K562 (cell line): ENCODE measurements around the gene PADI1. TPM values are rescaled to one million over a fixed set of nuclear protein-coding genes. Genes with fewer than 3 reads are reported as not detected.
A peak's percentile ranks its signal among the peaks of the same experiment; 100 is the strongest.

Experiments
- ATAC-seq: fragments of 200-7000 bp; cut with Tn5 transposase; 3 replicates; pipeline ENCODE4 v1.9.1; 2020; ENCODE audit warnings: moderate library complexity
- BruUV-seq: library from RNA; stranded (reverse); fragments of 400-500 nt; replicated peaks from 2 replicates; lab custom pipeline; 2021; lab: Mats Ljungman, UMichigan
- CTCF ChIA-PET: fragments of 300-600 bp; formaldehyde crosslinking; extraction: SDS; loops from one replicate; lab custom pipeline; 2021; ENCODE audit warnings: low intra/inter-chr PET ratio; lab: Yijun Ruan, JAX
- POLR2A ChIA-PET: fragments of 300-600, 350-650 bp; sonication (Branson Sonifier 250); formaldehyde crosslinking; extraction: SDS; loops from one replicate; lab custom pipeline; 2021; ENCODE audit warnings: antibody characterized with exemption, inconsistent platforms; lab: Yijun Ruan, JAX
- DNase-seq, 4 experiments: peaks; one replicate each; pipeline versions ENCODE4 v3.0.0 to v3.0.0-alpha.2; 2011 to 2018; ENCODE audit warnings: low spot score in 3 of 4, mixed read lengths in 3 of 4; ENCODE audit errors: extremely low read depth in 1 of 4
- FAIRE-seq: peaks from 2 replicates; lab custom pipeline; 2011; peaks lifted over from hg19 to GRCh38; lab: Jason Lieb, UNC
- H2AFZ ChIP-seq: 2 replicates; pipeline ENCODE4 v1.6.0; 2011; ENCODE audit warnings: low read depth, low read length, control low read depth, inconsistent platforms
- H3K27ac ChIP-seq: fragments of 200-600 bp; 3 replicates; pipeline ENCODE4 v1.8.0; 2011; ENCODE audit warnings: low read depth, mild to moderate bottlenecking, control low read depth, inconsistent platforms, low read length, moderate library complexity, mixed read lengths; ENCODE audit errors: extremely low read depth
- H3K27me3 ChIP-seq, 2 experiments: fragments of 300-600 bp in 1 of 2; 2 replicates in 1 of 2; 3 replicates in 1 of 2; pipeline versions ENCODE4 v1.6.0 to v1.8.0; 2011; ENCODE audit warnings: inconsistent platforms in 2 of 2, low read length in 2 of 2, mild to moderate bottlenecking in 1 of 2, mixed read lengths in 1 of 2, moderate library complexity in 1 of 2; ENCODE audit not compliant: control insufficient read depth in 2 of 2, insufficient read depth in 2 of 2
- H3K36me3 ChIP-seq: fragments of 300-600 bp; 3 replicates; pipeline ENCODE4 v1.8.0; 2011; ENCODE audit warnings: mild to moderate bottlenecking, low read length, inconsistent platforms; ENCODE audit not compliant: control insufficient read depth, insufficient read depth
- H3K4me1 ChIP-seq, 2 experiments: fragments of 200-600 bp in 1 of 2; replicated peaks in 1 of 2; 2 replicates in 1 of 2; 3 replicates in 1 of 2; pipeline versions ENCODE4 v1.5.1 to v1.8.0; 2011; ENCODE audit warnings: inconsistent platforms in 2 of 2, low read length in 2 of 2, mild to moderate bottlenecking in 1 of 2, mixed read lengths in 1 of 2, moderate library complexity in 1 of 2; ENCODE audit not compliant: control insufficient read depth in 2 of 2, insufficient read depth in 2 of 2
- H3K4me2 ChIP-seq: 2 replicates; pipeline ENCODE4 v1.6.1; 2011; ENCODE audit warnings: low read length, control low read depth, inconsistent platforms, mixed read lengths; ENCODE audit not compliant: insufficient read depth
- H3K4me3 ChIP-seq: fragments of 200-600 bp; sonication (generic), shearing (Covaris generic); 2 replicates; pipeline ENCODE4 v1.5.1; 2016; ENCODE audit warnings: control low read depth, inconsistent platforms
- H3K79me2 ChIP-seq: fragments of 200-600 bp; 3 replicates; pipeline ENCODE4 v1.8.0; 2011; ENCODE audit warnings: low read length, inconsistent platforms; ENCODE audit not compliant: control insufficient read depth, insufficient read depth
- H3K9ac ChIP-seq, 2 experiments: 2 replicates each; pipeline versions ENCODE4 v1.6.0 to v1.6.1; 2011; ENCODE audit warnings: low read depth in 2 of 2, low read length in 2 of 2, control low read depth in 1 of 2, inconsistent platforms in 1 of 2, mild to moderate bottlenecking in 1 of 2, mixed read lengths in 1 of 2; ENCODE audit not compliant: insufficient read depth in 1 of 2
- H3K9me1 ChIP-seq: one replicate; pipeline ENCODE4 v1.6.0; 2011; ENCODE audit warnings: inconsistent platforms, mild to moderate bottlenecking, low read length, moderate library complexity; ENCODE audit not compliant: control insufficient read depth, insufficient read depth
- H3K9me3 ChIP-seq: replicated peaks from 2 replicates; pipeline ENCODE4 v1.5.1; 2011; ENCODE audit warnings: low read depth, low read length, inconsistent platforms; ENCODE audit not compliant: control insufficient read depth, insufficient read depth
- H4K20me1 ChIP-seq: replicated peaks from 2 replicates; pipeline ENCODE4 v1.6.1; 2011; ENCODE audit warnings: low read length, inconsistent platforms, mixed read lengths; ENCODE audit not compliant: control insufficient read depth, insufficient read depth
- BRF1 ChIP-seq: IDR thresholded peaks from 3 replicates; pipeline ENCODE4 v1.6.1; 2011; ENCODE audit warnings: borderline replicate concordance, mild to moderate bottlenecking; ENCODE audit not compliant: insufficient read length; ENCODE audit errors: extremely low read depth
- CXXC5 ChIP-seq: fragments of 250-450 bp; sonication (Bioruptor Pico); IDR thresholded peaks from 2 replicates; pipeline ENCODE4 v1.8.0; 2022; ENCODE audit warnings: inconsistent platforms, mild to moderate bottlenecking, moderate library complexity
- HMG20B ChIP-seq: fragments of 250-450 bp; sonication (Bioruptor Pico); IDR thresholded peaks from 2 replicates; pipeline ENCODE4 v1.5.0; 2021; ENCODE audit warnings: mild to moderate bottlenecking
- ILF3 ChIP-seq: fragments of 450-650 bp; IDR thresholded peaks from 2 replicates; pipeline ENCODE4 v1.6.1; 2018; ENCODE audit warnings: antibody characterized with exemption, mild to moderate bottlenecking, moderate library complexity, borderline replicate concordance
- KDM1A ChIP-seq, 2 experiments: fragments of 450-650 bp; IDR thresholded peaks; 2 replicates each; pipeline ENCODE4 v1.6.1; 2016; ENCODE audit warnings: mild to moderate bottlenecking in 2 of 2
- MAZ ChIP-seq, 2 experiments: fragments of 450-650 bp in 1 of 2; sonication (generic) in 1 of 2; formaldehyde crosslinking; IDR thresholded peaks in 1 of 2; conservative IDR thresholded peaks in 1 of 2; 2 replicates each; pipeline versions ENCODE4 v1.4.0 to v1.5.0; 2020; ENCODE audit warnings: mild to moderate bottlenecking in 1 of 2, missing genetic modification reagents in 1 of 2
- MEF2D ChIP-seq: conservative IDR thresholded peaks from 2 replicates; pipeline ENCODE4 v1.6.1; 2016; ENCODE audit warnings: low read depth, missing genetic modification characterization, missing compliant biosample characterization
- NCOA2 ChIP-seq, 2 experiments: fragments of 450-650 bp; IDR thresholded peaks; 2 replicates each; pipeline ENCODE4 v1.6.1; 2018; ENCODE audit warnings: mild to moderate bottlenecking in 2 of 2, moderate library complexity in 1 of 2; ENCODE audit not compliant: partially characterized antibody in 2 of 2
- NFIC ChIP-seq: fragments of 450-650 bp; IDR thresholded peaks from 2 replicates; pipeline ENCODE4 v1.6.1; 2017; ENCODE audit warnings: mild to moderate bottlenecking, inconsistent platforms
- TEAD2 ChIP-seq: fragments of 450-650 bp; IDR thresholded peaks from 2 replicates; pipeline ENCODE4 v1.6.1; 2016; ENCODE audit warnings: missing genetic modification characterization, control low read depth, missing compliant biosample characterization
- TOE1 ChIP-seq, 2 experiments: fragments of 450-650 bp in 1 of 2; sonication (generic) in 1 of 2; formaldehyde crosslinking in 1 of 2; IDR thresholded peaks; 2 replicates each; pipeline versions ENCODE4 v1.7.1 to v1.8.0; 2016 to 2022; ENCODE audit warnings: borderline replicate concordance in 2 of 2, mild to moderate bottlenecking in 2 of 2, antibody characterized with exemption in 1 of 2, inconsistent platforms in 1 of 2, low read depth in 1 of 2, missing genetic modification reagents in 1 of 2, moderate library complexity in 1 of 2
- ZNF175 ChIP-seq: fragments of 200-800 bp; sonication (Bioruptor generic); IDR thresholded peaks from 2 replicates; pipeline ENCODE4 v1.6.1; 2016; ENCODE audit warnings: low read depth, mild to moderate bottlenecking, missing genetic modification characterization, missing compliant biosample characterization
- ZNF764 ChIP-seq: fragments of 250-450 bp; sonication (Bioruptor Pico); IDR thresholded peaks from 2 replicates; pipeline ENCODE4 v1.4.0; 2020; ENCODE audit warnings: low read depth, mild to moderate bottlenecking, moderate library complexity
- WGBS: fragments of 100-300 bp; shearing (Covaris generic); methylation state at CpG from one replicate; pipeline ENCODE4 v1.1.6; 2016; ENCODE audit warnings: low coverage, mixed read lengths; ENCODE audit not compliant: insufficient coverage; ENCODE audit errors: missing lambda C conversion rate; 5-methylcytosine and 5-hydroxymethylcytosine counted together
- in situ Hi-C: fragments of 300-500 bp; cut with MboI; formaldehyde crosslinking; loops from 4 replicates; pipeline ENCODE4 v1.15.0; 2018; ENCODE audit warnings: inconsistent platforms, mixed read lengths
- intact Hi-C: fragments of 100-400 bp; cut with micrococcal nuclease; formaldehyde crosslinking; loops from 2 replicates; pipeline ENCODE4 v1.14.2; 2022
- polyA plus RNA-seq, 8 experiments: library from polyadenylated mRNA; depleted of rRNA in 4 of 8; stranded (reverse) in 5 of 8; unstranded in 3 of 8; fragments of >200 nt; fragmentation: Nextera tagmentation in 2 of 8; fragmentation: Illumina TruSeq in 1 of 8; extraction: Ambion mirVana in 2 of 8; extraction: Trizol in 1 of 8; gene quantifications; 2 replicates each; pipeline versions ENCODE4 v1.2.1 to v1.2.3, GENCODE V29; 2011 to 2014; ENCODE audit warnings: inconsistent platforms in 1 of 8, missing spikeins in 1 of 8
- total RNA-seq, 7 experiments: library from RNA; depleted of rRNA in 6 of 7; stranded (reverse); fragments of >200 nt in 6 of 7; fragmentation: Illumina TruSeq in 2 of 7; extraction: Trizol in 2 of 7; gene quantifications; 2 replicates each; pipeline versions ENCODE4 v1.2.1 to v1.2.3, GENCODE V29; 2011 to 2021; ENCODE audit warnings: low replicate concordance in 1 of 7
- TF ChIP-seq, protein P1 (sequence below): fragments of 450-650 bp; conservative IDR thresholded peaks from 2 replicates; pipeline ENCODE4 v1.6.1; 2016; ENCODE audit warnings: missing genetic modification characterization, low read depth, mild to moderate bottlenecking, missing compliant biosample characterization, moderate library complexity

The PADI1 gene
- total and polyA plus RNA-seq, 9 of the 15 experiments (the other 6 are each of a cell fraction or from before 2014, with no cell fraction given), result not detected

DNA sequence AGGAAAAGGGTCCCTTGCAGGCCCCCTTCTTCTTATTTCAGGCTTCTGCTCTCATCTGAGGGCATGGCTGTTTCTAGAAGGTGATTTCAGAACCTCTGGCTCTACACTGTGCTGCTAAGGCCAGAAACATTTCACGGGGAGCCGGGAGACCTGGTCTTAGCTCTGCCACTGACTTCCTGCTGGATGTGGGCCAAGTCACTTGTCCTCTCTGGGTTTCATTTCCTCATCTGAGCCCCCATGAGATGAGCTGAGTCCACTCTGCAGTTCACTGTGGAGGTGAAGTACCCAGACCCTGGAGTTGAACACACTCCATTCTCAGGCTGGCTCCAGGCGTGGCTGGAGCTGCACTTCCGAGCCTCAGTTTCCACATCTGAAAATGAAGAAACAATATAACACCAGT is 2.1 kb downstream of the PADI1 start:
- ATAC-seq (peak; percentile 16; the same call in 1 of the 3 replicates), DNase-seq (no peak), FAIRE-seq (no peak)
- Histone ChIP-seq H3K4me3 (no peak overlapping the region), H3K9me1 (no peaks in the 10 kb centered on the region), H3K4me1 (peaks cover 0 to 2% of the 10 kb centered on the region in 2 experiments; a peak in 1 of 5 replicates), H3K79me2 (no peaks in the 10 kb centered on the region), H3K9ac (no peak overlapping the region), H3K9me3 (no peaks in the 10 kb centered on the region), H3K27me3 (peaks cover 7 to 54% of the 10 kb centered on the region in 2 experiments), H3K4me2 (no peak overlapping the region), H3K36me3 (no peaks in the 10 kb centered on the region), H4K20me1 (peaks cover 3% of the 10 kb centered on the region; the same call in 1 of the 2 replicates), H3K27ac (no peak overlapping the region), H2AFZ (no peak overlapping the region)
- CTCF ChIA-PET, result no interaction called here
- TF ChIP-seq NFIC (peak; percentile 56), TOE1 (IDR thresholded peaks at IDR 0.05; ENCODE audit: borderline replicate concordance) (no peak), TOE1 (CRISPR knock-in tag; IDR thresholded peaks at IDR 0.05; ENCODE audit: borderline replicate concordance, low read depth) (no peak), HMG20B (CRISPR knock-in tag) (no peak)
- in situ Hi-C loops (no loop called here), intact Hi-C loops (no loop called here)
- no TSS peak for BruUV-seq
- POLR2A ChIA-PET, result interaction anchor here (0.6 to 2.0 kb wide), 11 partner anchors 8 to 393 kb away, joined by 3 to 6 read pairs (median 4); no protein-coding TSS in a partner anchor
- WGBS, result 2% methylated on average over 4 of the region's 4 CpGs

DNA sequence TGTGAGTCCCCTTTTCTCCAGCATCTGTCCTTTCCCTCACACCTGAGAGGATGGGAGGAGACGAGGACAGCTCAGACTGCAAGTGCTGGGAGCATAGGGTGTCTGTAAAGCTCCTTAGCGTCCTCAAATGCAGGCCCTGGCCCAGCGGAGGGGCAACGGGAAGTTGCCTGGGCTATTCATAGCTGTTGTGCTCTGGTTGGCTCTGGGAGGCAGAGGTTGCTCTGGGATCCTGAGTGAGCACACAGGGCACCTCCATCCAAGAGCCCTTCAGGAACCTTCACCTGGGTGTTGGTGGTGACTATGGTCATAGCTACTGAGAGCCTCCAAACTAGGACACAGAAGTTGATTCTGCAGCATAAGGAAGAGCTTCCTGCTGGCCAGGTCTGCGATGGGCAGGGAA is 2.6 kb downstream of the PADI1 start:
- H3K4me3 ChIP-seq, result no peak overlapping the region
- POLR2A ChIA-PET, result interaction anchor here (0.6 to 2.0 kb wide), 9 partner anchors 8 to 199 kb away, joined by 3 to 6 read pairs (median 4); no protein-coding TSS in a partner anchor

More for the DNA sequence above, 2.6 kb downstream of the PADI1 start:
- H3K9me3 ChIP-seq, result no peaks in the 10 kb centered on the region
- no peak overlapping the region for H3K4me2 ChIP-seq
- H3K9me1 ChIP-seq, result no peaks in the 10 kb centered on the region
- H3K4me1 ChIP-seq, result peaks cover 0 to 4% of the 10 kb centered on the region in 2 experiments; a peak in 1 of 5 replicates
- CTCF ChIA-PET, result no interaction called here
- BruUV-seq, result no TSS peak
- no peaks in the 10 kb centered on the region for H3K36me3 ChIP-seq
- WGBS, result 6% methylated on average over 5 of the region's 5 CpGs
- no peak overlapping the region for H3K9ac ChIP-seq
- no peak overlapping the region for H2AFZ ChIP-seq
- TF ChIP-seq CXXC5 (CRISPR knock-in tag) (no peak), ILF3 (no peak), ZNF175 (no peak), KDM1A (IDR thresholded peaks at IDR 0.05) (no peak), BRF1 (no peak), NCOA2 (IDR thresholded peaks at IDR 0.05; ENCODE audit: partially characterized antibody in 2 of 2) (no peak), TEAD2 (tag) (no peak), MAZ (CRISPR knock-in tag; conservative IDR thresholded peaks at IDR 0.05 in 1 of 2, IDR thresholded peaks at IDR 0.05 in 1 of 2) (no peak), ZNF764 (CRISPR knock-in tag) (no peak), MEF2D (tag) (no peak)
- TF ChIP-seq, protein P1, sequence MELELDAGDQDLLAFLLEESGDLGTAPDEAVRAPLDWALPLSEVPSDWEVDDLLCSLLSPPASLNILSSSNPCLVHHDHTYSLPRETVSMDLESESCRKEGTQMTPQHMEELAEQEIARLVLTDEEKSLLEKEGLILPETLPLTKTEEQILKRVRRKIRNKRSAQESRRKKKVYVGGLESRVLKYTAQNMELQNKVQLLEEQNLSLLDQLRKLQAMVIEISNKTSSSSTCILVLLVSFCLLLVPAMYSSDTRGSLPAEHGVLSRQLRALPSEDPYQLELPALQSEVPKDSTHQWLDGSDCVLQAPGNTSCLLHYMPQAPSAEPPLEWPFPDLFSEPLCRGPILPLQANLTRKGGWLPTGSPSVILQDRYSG (tag), result no peak
- peak; percentile 17; the same call in 2 of the 3 replicates for ATAC-seq
- intact Hi-C loops, result no loop called here
- H3K27ac ChIP-seq, result no peak overlapping the region
- H4K20me1 ChIP-seq, result peaks cover 6% of the 10 kb centered on the region
- FAIRE-seq, result no peak
- no peak for DNase-seq
- no peaks in the 10 kb centered on the region for H3K79me2 ChIP-seq
- peaks cover 9 to 58% of the 10 kb centered on the region in 2 experiments for H3K27me3 ChIP-seq
- in situ Hi-C loops, result no loop called here
